HUES6 (cell line): Measurements from ENCODE around the gene LRRC3B.

Source experiments
- H3K27ac ChIP-seq: 2 replicates; pipeline ENCODE4 v1.7.0; 2013; ENCODE audit warnings: low read depth, mild to moderate bottlenecking, low read length, inconsistent platforms
- H3K27me3 ChIP-seq: 2 replicates; pipeline ENCODE4 v1.6.1; 2013; ENCODE audit warnings: low read length; ENCODE audit not compliant: control insufficient read depth, insufficient read depth
- H3K36me3 ChIP-seq: 2 replicates; pipeline ENCODE4 v1.6.1; 2013; ENCODE audit warnings: low read length; ENCODE audit not compliant: control insufficient read depth, insufficient read depth
- H3K4me1 ChIP-seq: 2 replicates; pipeline ENCODE4 v1.6.1; 2013; ENCODE audit warnings: low read length; ENCODE audit not compliant: control insufficient read depth, insufficient read depth
- H3K4me3 ChIP-seq: 2 replicates; pipeline ENCODE4 v1.5.1; 2013; ENCODE audit warnings: low read depth, low read length
- H3K9ac ChIP-seq: one replicate; pipeline ENCODE4 v1.6.1; 2013; ENCODE audit warnings: mild to moderate bottlenecking, low read length
- H3K9me3 ChIP-seq: 2 replicates; pipeline ENCODE4 v1.6.1; 2013; ENCODE audit warnings: low read depth, low read length; ENCODE audit not compliant: control insufficient read depth, insufficient read depth

LRRC3B gene

DNA sequence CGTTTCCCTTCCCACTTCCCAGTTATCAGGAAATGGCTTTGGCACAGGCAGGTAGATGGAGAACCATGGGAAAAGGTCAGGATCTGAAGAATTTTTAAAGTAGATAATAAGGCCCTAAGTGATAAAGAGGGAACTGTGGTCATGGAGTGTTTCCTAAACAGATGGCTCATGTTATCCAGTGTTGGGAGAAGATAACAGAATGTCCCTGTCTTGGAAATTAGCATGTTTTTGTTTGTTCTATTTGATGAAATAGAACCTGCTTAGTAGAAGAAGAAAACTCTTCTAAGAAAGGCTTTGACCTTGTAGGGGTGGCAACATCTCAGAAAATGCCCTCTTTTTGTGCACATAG is 8.8 kb downstream of the LRRC3B start:
- no peak overlapping the region for H3K9ac ChIP-seq

DNA sequence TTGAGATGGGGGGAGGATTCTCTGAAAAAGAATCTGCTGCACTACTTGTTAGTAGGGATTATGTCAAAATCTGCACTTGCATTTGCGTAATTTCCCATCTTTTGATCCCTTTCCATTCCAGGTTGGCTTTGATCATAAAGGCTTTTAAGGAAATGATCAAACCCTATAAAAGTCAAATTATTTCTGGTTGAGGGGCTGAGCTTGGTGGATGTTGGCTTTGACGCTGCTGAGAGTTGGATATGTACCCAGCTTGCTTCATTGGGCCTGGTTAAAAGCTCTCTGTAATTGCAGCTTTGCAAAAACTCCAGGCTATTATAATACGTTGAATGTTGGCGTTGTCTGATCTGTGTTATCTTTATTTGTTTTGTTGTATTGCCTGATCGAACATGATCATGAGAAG is 12.0 kb downstream of the LRRC3B start:
- H3K27me3 ChIP-seq, result peaks cover 17% of the 10 kb centered on the region; the same call in 1 of the 2 replicates
- no peaks in the 10 kb centered on the region for H3K4me1 ChIP-seq
- H3K4me3 ChIP-seq, result no peak overlapping the region
- H3K36me3 ChIP-seq, result no peaks in the 10 kb centered on the region
- no peak overlapping the region for H3K27ac ChIP-seq
- no peak overlapping the region for H3K9ac ChIP-seq
- no peaks in the 10 kb centered on the region for H3K9me3 ChIP-seq

More for the DNA sequence above, 8.8 kb downstream of the LRRC3B start:
- peaks cover 4% of the 10 kb centered on the region; the same call in 1 of the 2 replicates for H3K4me1 ChIP-seq
- peaks cover 33% of the 10 kb centered on the region for H3K27me3 ChIP-seq
- no peaks in the 10 kb centered on the region for H3K36me3 ChIP-seq
- no peak overlapping the region for H3K27ac ChIP-seq
- no peak overlapping the region for H3K4me3 ChIP-seq
- no peaks in the 10 kb centered on the region for H3K9me3 ChIP-seq

- no peak overlapping the region for H3K9ac ChIP-seq
- no peak overlapping the region for H3K27ac ChIP-seq
- peaks cover 14% of the 10 kb centered on the region; the same call in 1 of the 2 replicates for H3K27me3 ChIP-seq
- no peaks in the 10 kb centered on the region for H3K9me3 ChIP-seq
- no peaks in the 10 kb centered on the region for H3K36me3 ChIP-seq
- H3K4me1 ChIP-seq, result no peaks in the 10 kb centered on the region
- no peak overlapping the region for H3K4me3 ChIP-seq
Measured at GRCh38 chr3:26636096-26636727, 13.6 kb downstream of the LRRC3B start.

- H3K27me3 ChIP-seq, result peaks cover under 1% of the 10 kb centered on the region; the same call in 1 of the 2 replicates
Measured at GRCh38 chr3:26637698-26638097, 15.1 kb downstream of the LRRC3B start.

DNA sequence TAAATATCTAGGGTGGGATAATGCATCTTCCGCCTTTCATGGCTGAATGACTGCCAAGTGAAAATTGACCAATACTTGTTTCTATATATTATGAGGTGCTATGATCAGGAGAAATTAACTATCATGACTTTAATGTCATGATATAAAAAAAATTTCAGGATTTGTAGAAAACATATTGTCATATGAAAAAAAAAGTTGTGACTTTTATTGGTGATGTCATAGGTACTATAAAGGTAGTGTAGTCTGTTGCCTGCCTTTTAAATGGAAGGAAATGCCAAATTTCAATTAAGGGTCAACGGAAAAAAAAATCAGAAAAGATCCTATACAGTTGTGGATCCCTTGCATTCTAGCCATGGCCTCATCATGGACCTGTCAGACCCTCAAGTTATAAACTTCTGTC is 15.5 kb downstream of the LRRC3B start:
- H3K9me3 ChIP-seq, result no peaks in the 10 kb centered on the region
- no peak overlapping the region for H3K27ac ChIP-seq
- H3K36me3 ChIP-seq, result no peaks in the 10 kb centered on the region
- no peaks in the 10 kb centered on the region for H3K27me3 ChIP-seq
- H3K4me1 ChIP-seq, result no peaks in the 10 kb centered on the region
- H3K4me3 ChIP-seq, result no peak overlapping the region
- no peak overlapping the region for H3K9ac ChIP-seq

More at GRCh38 chr3:26637698-26638097, 15.1 kb downstream of the LRRC3B start:
- Histone ChIP-seq H3K9ac (no peak overlapping the region), H3K36me3 (no peaks in the 10 kb centered on the region), H3K4me3 (no peak overlapping the region), H3K27ac (no peak overlapping the region), H3K9me3 (no peaks in the 10 kb centered on the region), H3K4me1 (no peaks in the 10 kb centered on the region)

- Histone ChIP-seq H3K4me1 (no peaks in the 10 kb centered on the region), H3K36me3 (no peaks in the 10 kb centered on the region), H3K9ac (no peak overlapping the region), H3K9me3 (no peaks in the 10 kb centered on the region), H3K27ac (no peak overlapping the region), H3K4me3 (no peak overlapping the region), H3K27me3 (no peaks in the 10 kb centered on the region)
Measured at GRCh38 chr3:26639339-26639738, 16.8 kb downstream of the LRRC3B start.

DNA sequence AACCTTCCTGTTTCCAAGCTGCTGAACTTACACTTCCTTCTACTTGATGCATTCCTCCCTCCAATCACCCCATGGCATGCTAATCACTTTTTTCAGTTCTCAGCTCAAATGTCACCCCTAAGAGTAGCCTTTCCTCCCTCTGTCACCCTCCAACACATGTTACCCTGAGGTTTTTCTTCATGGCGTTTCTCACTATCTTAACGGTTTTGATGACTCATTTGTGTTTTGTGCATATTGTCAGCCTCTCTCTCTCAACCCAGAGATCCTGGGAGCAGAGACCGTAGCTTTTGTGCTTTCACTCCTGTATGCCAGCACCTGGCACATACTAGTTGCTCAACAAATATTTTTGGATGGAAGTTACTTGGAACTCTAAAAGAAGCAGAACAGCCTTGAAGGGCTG is 24.5 kb downstream of the LRRC3B start:
- Histone ChIP-seq H3K4me3 (no peak overlapping the region), H3K27me3 (no peaks in the 10 kb centered on the region), H3K9ac (no peak overlapping the region), H3K9me3 (no peaks in the 10 kb centered on the region), H3K27ac (no peak overlapping the region), H3K4me1 (no peaks in the 10 kb centered on the region), H3K36me3 (no peaks in the 10 kb centered on the region)

DNA sequence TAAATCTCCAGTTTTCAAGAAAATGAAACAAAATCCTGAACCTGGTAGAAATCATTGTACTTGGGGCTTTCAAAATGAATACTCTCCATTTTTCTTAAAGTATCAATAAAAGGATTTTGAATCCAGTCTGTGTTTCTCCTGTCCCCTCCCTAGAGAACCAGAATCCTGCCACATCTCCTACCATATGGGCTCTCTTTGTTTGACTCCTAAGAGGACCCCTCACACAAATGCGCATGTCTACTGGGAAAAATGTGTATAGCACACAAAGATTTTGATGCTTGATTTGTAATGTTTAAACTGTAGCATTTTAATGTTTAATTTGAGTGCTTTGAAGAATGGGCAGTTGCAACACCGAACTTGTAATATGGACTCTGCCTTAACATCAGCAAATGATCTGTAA is 25.9 kb downstream of the LRRC3B start:
- Histone ChIP-seq H3K4me1 (no peaks in the 10 kb centered on the region), H3K27ac (no peak overlapping the region), H3K36me3 (no peaks in the 10 kb centered on the region), H3K9ac (no peak overlapping the region), H3K4me3 (no peak overlapping the region), H3K27me3 (no peaks in the 10 kb centered on the region), H3K9me3 (no peaks in the 10 kb centered on the region)

GRCh38 chr3:26652164-26652563 is 29.6 kb downstream of the LRRC3B start:
- no peaks in the 10 kb centered on the region for H3K9me3 ChIP-seq
- H3K9ac ChIP-seq, result no peak overlapping the region
- H3K27ac ChIP-seq, result no peak overlapping the region
- no peaks in the 10 kb centered on the region for H3K36me3 ChIP-seq
- no peaks in the 10 kb centered on the region for H3K4me1 ChIP-seq
- no peaks in the 10 kb centered on the region for H3K27me3 ChIP-seq
- H3K4me3 ChIP-seq, result no peak overlapping the region

DNA sequence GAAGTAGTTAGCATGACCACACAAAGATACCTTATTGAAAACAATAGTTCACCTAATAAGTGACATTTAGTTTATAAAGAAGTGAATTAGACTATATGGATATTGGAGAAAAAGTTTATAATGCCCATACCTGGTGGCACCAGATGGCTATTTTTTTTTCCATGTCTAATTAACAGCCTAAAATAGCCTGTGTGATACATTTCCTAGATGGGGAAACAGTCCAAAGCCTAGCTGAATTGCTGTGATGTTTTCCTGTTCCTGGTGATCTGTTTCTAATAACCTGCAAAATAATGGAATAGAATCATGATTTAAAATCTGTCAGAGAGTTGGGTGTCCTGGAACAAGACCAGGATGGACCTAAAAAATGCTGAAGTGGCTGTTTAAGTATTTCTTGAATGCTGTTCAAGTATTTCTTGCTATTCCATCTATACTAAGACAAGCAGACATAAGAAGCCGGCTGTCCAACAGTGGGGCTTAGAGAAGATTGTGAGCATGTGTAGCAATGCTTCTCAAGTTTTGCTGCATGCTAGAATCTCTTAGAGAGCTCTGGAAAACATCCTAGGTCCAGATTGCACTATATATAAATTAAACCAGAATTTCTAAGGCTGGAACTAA is 31.3 kb downstream of the LRRC3B start:
- no peak overlapping the region for H3K4me3 ChIP-seq
- no peak overlapping the region for H3K9ac ChIP-seq
- no peak overlapping the region for H3K27ac ChIP-seq
- H3K4me1 ChIP-seq, result peaks cover 4% of the 10 kb centered on the region; the same call in 1 of the 2 replicates
- no peaks in the 10 kb centered on the region for H3K36me3 ChIP-seq
- H3K9me3 ChIP-seq, result no peaks in the 10 kb centered on the region
- no peaks in the 10 kb centered on the region for H3K27me3 ChIP-seq

DNA sequence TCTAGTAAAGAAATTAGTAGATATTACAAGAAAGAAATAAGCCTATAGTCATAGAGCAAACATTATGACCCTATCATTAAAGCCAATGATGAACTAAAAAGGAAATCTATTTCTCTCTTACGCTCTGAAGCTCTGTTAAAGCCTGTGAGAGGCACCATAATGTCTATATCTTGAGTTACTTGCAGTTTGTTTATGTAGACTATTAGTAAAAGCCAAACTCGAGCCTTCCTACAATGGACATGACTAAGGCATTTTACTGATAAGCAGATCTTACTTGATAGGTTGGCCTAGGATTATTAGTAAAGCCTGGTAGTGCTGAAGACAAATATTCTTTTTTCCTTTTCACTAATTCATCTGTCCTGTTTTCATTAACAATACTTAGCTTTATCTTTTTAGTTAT is 32.7 kb downstream of the LRRC3B start:
- Histone ChIP-seq H3K36me3 (no peaks in the 10 kb centered on the region), H3K27ac (no peak overlapping the region), H3K4me3 (no peak overlapping the region), H3K4me1 (peaks cover 4% of the 10 kb centered on the region; the same call in 1 of the 2 replicates), H3K9ac (no peak overlapping the region), H3K27me3 (no peaks in the 10 kb centered on the region), H3K9me3 (no peaks in the 10 kb centered on the region)
